SK-N-SH (cell line): ENCODE measurements around the gene FBP1.

Experiments
- CHD2 ChIP-seq: fragments of 150-350 bp; IDR thresholded peaks from 2 replicates; pipeline ENCODE4 v1.6.1; 2018; ENCODE audit warnings: low read length; ENCODE audit not compliant: partially characterized antibody
- EP300 ChIP-seq, 2 experiments: IDR thresholded peaks; 2 replicates each; pipeline versions ENCODE4 v1.4.0 to v1.6.1; 2012; ENCODE audit warnings: borderline replicate concordance in 1 of 2, low read depth in 1 of 2, low read length in 1 of 2
- FOSL2 ChIP-seq: IDR thresholded peaks from 2 replicates; pipeline ENCODE4 v1.4.0; 2012; ENCODE audit warnings: low read depth, mild to moderate bottlenecking, moderate library complexity, borderline replicate concordance
- NFIC ChIP-seq: IDR thresholded peaks from 2 replicates; pipeline ENCODE4 v1.4.0; 2012; ENCODE audit warnings: borderline replicate concordance
- RFX5 ChIP-seq: IDR thresholded peaks from 2 replicates; pipeline ENCODE4 v1.6.1; 2012; ENCODE audit warnings: mild to moderate bottlenecking, improper control_type of control experiment, low read length
- SMC3 ChIP-seq: IDR thresholded peaks from 2 replicates; pipeline ENCODE4 v1.6.1; 2012; ENCODE audit warnings: low read depth, low read length, improper control_type of control experiment
- TF ChIP-seq, protein P1 (sequence below): fragments of 200-600 bp; sonication (generic); IDR thresholded peaks from 2 replicates; pipeline ENCODE4 v1.6.1; 2017; ENCODE audit warnings: antibody characterized with exemption, mild to moderate bottlenecking, moderate library complexity
- TF ChIP-seq, protein P2 (sequence below): fragments of 150-350 bp; IDR thresholded peaks from 2 replicates; pipeline ENCODE4 v1.6.1; 2017; ENCODE audit warnings: antibody characterized with exemption, low read length, low read depth, borderline replicate concordance
- TF ChIP-seq, protein P3 (sequence below): IDR thresholded peaks from 2 replicates; pipeline ENCODE4; 2012

DNA sequence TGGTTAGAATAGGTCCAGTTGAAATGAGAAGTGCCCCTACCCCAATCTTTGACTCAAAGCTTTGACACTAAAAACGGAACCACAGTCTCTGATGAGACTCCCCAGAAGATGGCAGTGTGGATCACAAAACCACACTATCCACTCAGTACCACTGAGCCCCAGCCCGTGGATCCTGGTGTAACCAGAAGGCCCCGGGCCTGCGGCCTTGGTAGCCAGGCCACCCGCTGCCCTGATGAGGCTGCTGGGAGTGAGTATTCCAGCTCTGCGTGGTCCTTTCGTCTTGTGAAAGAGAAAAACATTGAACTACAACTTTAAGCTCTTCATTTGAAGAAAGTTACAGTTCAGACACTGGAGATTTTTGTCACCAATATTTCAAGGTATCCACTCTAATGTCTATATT, 42.2 kb upstream of the FBP1 start:
- TF ChIP-seq, protein P1, sequence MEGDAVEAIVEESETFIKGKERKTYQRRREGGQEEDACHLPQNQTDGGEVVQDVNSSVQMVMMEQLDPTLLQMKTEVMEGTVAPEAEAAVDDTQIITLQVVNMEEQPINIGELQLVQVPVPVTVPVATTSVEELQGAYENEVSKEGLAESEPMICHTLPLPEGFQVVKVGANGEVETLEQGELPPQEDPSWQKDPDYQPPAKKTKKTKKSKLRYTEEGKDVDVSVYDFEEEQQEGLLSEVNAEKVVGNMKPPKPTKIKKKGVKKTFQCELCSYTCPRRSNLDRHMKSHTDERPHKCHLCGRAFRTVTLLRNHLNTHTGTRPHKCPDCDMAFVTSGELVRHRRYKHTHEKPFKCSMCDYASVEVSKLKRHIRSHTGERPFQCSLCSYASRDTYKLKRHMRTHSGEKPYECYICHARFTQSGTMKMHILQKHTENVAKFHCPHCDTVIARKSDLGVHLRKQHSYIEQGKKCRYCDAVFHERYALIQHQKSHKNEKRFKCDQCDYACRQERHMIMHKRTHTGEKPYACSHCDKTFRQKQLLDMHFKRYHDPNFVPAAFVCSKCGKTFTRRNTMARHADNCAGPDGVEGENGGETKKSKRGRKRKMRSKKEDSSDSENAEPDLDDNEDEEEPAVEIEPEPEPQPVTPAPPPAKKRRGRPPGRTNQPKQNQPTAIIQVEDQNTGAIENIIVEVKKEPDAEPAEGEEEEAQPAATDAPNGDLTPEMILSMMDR: peak; percentile 81
- TF ChIP-seq CHD2: peak; percentile 53
- TF ChIP-seq, protein P2, sequence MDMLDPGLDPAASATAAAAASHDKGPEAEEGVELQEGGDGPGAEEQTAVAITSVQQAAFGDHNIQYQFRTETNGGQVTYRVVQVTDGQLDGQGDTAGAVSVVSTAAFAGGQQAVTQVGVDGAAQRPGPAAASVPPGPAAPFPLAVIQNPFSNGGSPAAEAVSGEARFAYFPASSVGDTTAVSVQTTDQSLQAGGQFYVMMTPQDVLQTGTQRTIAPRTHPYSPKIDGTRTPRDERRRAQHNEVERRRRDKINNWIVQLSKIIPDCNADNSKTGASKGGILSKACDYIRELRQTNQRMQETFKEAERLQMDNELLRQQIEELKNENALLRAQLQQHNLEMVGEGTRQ: no peak
- TF ChIP-seq FOSL2: no peak
- TF ChIP-seq, protein P3, sequence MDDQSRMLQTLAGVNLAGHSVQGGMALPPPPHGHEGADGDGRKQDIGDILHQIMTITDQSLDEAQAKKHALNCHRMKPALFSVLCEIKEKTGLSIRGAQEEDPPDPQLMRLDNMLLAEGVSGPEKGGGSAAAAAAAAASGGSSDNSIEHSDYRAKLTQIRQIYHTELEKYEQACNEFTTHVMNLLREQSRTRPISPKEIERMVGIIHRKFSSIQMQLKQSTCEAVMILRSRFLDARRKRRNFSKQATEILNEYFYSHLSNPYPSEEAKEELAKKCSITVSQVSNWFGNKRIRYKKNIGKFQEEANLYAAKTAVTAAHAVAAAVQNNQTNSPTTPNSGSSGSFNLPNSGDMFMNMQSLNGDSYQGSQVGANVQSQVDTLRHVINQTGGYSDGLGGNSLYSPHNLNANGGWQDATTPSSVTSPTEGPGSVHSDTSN: no peak
- no peak for TF ChIP-seq EP300 (IDR thresholded peaks at IDR 0.05; ENCODE audit: borderline replicate concordance in 1 of 2, low read depth in 1 of 2, low read length in 1 of 2)
- TF ChIP-seq SMC3: peak; percentile 88
- TF ChIP-seq NFIC: no peak
- TF ChIP-seq RFX5: no peak; the same call in 1 of the 2 replicates
